WTC11 (cell line): ENCODE results near the gene ZCCHC7. TPM values are rescaled to one million over a fixed set of nuclear protein-coding genes. Genes with fewer than 3 reads are reported as not detected.

Experiments used
- ATAC-seq: fragments of 200-7000 bp; cut with Tn5 transposase; 2 replicates; pipeline ENCODE4 v1.10.0; 2021; ENCODE audit warnings: mild to moderate bottlenecking, moderate library complexity
- CTCF ChIA-PET: fragments of 300-600 bp; sonication (Branson Sonifier 250); formaldehyde crosslinking; loops from one replicate; lab custom pipeline; 2021; ENCODE audit warnings: antibody characterized with exemption; lab: Charles Lee
- POLR2A ChIA-PET: fragments of 350-600 bp; sonication (Branson Sonifier 250); formaldehyde crosslinking; loops from one replicate; lab custom pipeline; 2021; ENCODE audit warnings: antibody characterized with exemption; lab: Charles Lee
- DNase-seq: peaks from one replicate; pipeline ENCODE4 v3.0.0; 2021; ENCODE audit warnings: low spot score
- H3K27ac Mint-ChIP-seq: 2 replicates; pipeline ENCODE4 v1.8.0; 2021; ENCODE audit warnings: mixed read lengths
- H3K27me3 Mint-ChIP-seq: 2 replicates; pipeline ENCODE4 v1.8.0; 2021; ENCODE audit warnings: low read depth, mild to moderate bottlenecking, moderate library complexity, mixed read lengths
- H3K36me3 Mint-ChIP-seq: 2 replicates; pipeline ENCODE4 v1.8.0; 2021; ENCODE audit warnings: mixed read lengths
- H3K4me1 Mint-ChIP-seq: 2 replicates; pipeline ENCODE4 v1.8.0; 2022; ENCODE audit warnings: mixed read lengths
- H3K4me3 Mint-ChIP-seq: 2 replicates; pipeline ENCODE4 v1.8.0; 2021; ENCODE audit warnings: mild to moderate bottlenecking, moderate library complexity, mixed read lengths
- H3K9me3 Mint-ChIP-seq: 2 replicates; pipeline ENCODE4 v1.8.0; 2021; ENCODE audit warnings: mixed read lengths
- ARID4B ChIP-seq: sonication (generic); formaldehyde crosslinking; IDR thresholded peaks from 2 replicates; pipeline ENCODE4 v1.8.0; 2023; ENCODE audit warnings: missing genetic modification reagents, mild to moderate bottlenecking, borderline replicate concordance
- CREB1 ChIP-seq: sonication (generic); formaldehyde crosslinking; IDR thresholded peaks from 2 replicates; pipeline ENCODE4 v1.8.0; 2023; ENCODE audit warnings: mild to moderate bottlenecking, missing genetic modification reagents
- CREM ChIP-seq: sonication (generic); formaldehyde crosslinking; IDR thresholded peaks from 2 replicates; pipeline ENCODE4 v1.8.1; 2022; ENCODE audit warnings: mild to moderate bottlenecking, missing genetic modification reagents, moderate library complexity
- ELF4 ChIP-seq: sonication (generic); formaldehyde crosslinking; IDR thresholded peaks from 2 replicates; pipeline ENCODE4 v1.8.1; 2022; ENCODE audit warnings: low read depth, mild to moderate bottlenecking, moderate library complexity, missing genetic modification reagents
- ERG ChIP-seq: fragments of 250-450 bp; sonication (Bioruptor Pico); IDR thresholded peaks from 2 replicates; pipeline ENCODE4 v1.8.0; 2021; ENCODE audit warnings: mild to moderate bottlenecking
- FOXP1 ChIP-seq: sonication (generic); formaldehyde crosslinking; IDR thresholded peaks from 2 replicates; pipeline ENCODE4 v1.8.0; 2022; ENCODE audit warnings: missing genetic modification reagents, mild to moderate bottlenecking, moderate library complexity, borderline replicate concordance
- GTF2I ChIP-seq: fragments of 250-450 bp; sonication (Bioruptor Pico); conservative IDR thresholded peaks from 2 replicates; pipeline ENCODE4 v1.4.0; 2021; ENCODE audit warnings: mild to moderate bottlenecking
- HMGXB4 ChIP-seq: sonication (generic); formaldehyde crosslinking; IDR thresholded peaks from 2 replicates; pipeline ENCODE4 v1.8.1; 2023; ENCODE audit warnings: mild to moderate bottlenecking, moderate library complexity, missing genetic modification reagents
- IRF2 ChIP-seq: sonication (generic); formaldehyde crosslinking; IDR thresholded peaks from 2 replicates; pipeline ENCODE4 v1.8.0; 2022; ENCODE audit warnings: low read depth, missing genetic modification reagents, borderline replicate concordance
- MYBL2 ChIP-seq: sonication (generic); formaldehyde crosslinking; IDR thresholded peaks from 2 replicates; pipeline ENCODE4 v1.8.1; 2023; ENCODE audit warnings: mild to moderate bottlenecking, moderate library complexity, missing genetic modification reagents
- NFATC4 ChIP-seq: fragments of 250-450 bp; sonication (Bioruptor Pico); IDR thresholded peaks from 2 replicates; pipeline ENCODE4 v1.9.0; 2021; ENCODE audit warnings: mild to moderate bottlenecking
- NR2C2 ChIP-seq: sonication (generic); formaldehyde crosslinking; IDR thresholded peaks from 2 replicates; pipeline ENCODE4 v1.8.0; 2022; ENCODE audit warnings: mild to moderate bottlenecking, missing genetic modification reagents
- PREB ChIP-seq: sonication (generic); formaldehyde crosslinking; IDR thresholded peaks from 2 replicates; pipeline ENCODE4 v1.8.1; 2022; ENCODE audit warnings: mild to moderate bottlenecking, missing genetic modification reagents, moderate library complexity, borderline replicate concordance
- PRRX2 ChIP-seq: fragments of 250-450 bp; sonication (Bioruptor Pico); IDR thresholded peaks from 2 replicates; pipeline ENCODE4 v1.8.0; 2021; ENCODE audit warnings: mild to moderate bottlenecking
- RORB ChIP-seq: fragments of 250-450 bp; sonication (Bioruptor Pico); IDR thresholded peaks from 2 replicates; pipeline ENCODE4 v1.9.0; 2021; ENCODE audit warnings: mild to moderate bottlenecking
- SOX15 ChIP-seq: fragments of 250-450 bp; sonication (Bioruptor Pico); IDR thresholded peaks from 2 replicates; pipeline ENCODE4 v1.9.0; 2021; ENCODE audit warnings: mild to moderate bottlenecking
- ZMAT4 ChIP-seq: fragments of 250-450 bp; sonication (Bioruptor Pico); IDR thresholded peaks from 2 replicates; pipeline ENCODE4 v1.9.0; 2021; ENCODE audit warnings: mild to moderate bottlenecking
- ZNF121 ChIP-seq: sonication (generic); formaldehyde crosslinking; IDR thresholded peaks from 2 replicates; pipeline ENCODE4 v1.8.0; 2023; ENCODE audit warnings: missing genetic modification reagents
- ZNF416 ChIP-seq: fragments of 250-450 bp; sonication (Bioruptor Pico); IDR thresholded peaks from 2 replicates; pipeline ENCODE4 v1.9.0; 2021; ENCODE audit warnings: mild to moderate bottlenecking, inconsistent platforms
- ZNF423 ChIP-seq: fragments of 250-450 bp; sonication (Bioruptor Pico); IDR thresholded peaks from 2 replicates; pipeline ENCODE4 v2.1.2; 2022; ENCODE audit warnings: mild to moderate bottlenecking, moderate library complexity
- ZNF671 ChIP-seq: fragments of 250-450 bp; sonication (Bioruptor Pico); IDR thresholded peaks from 2 replicates; pipeline ENCODE4 v1.8.0; 2021; ENCODE audit warnings: mild to moderate bottlenecking
- total RNA-seq: library from RNA; stranded (reverse); gene quantifications from 3 replicates; pipeline ENCODE4 v1.2.3, GENCODE V29; 2021
- TF ChIP-seq, protein P1 (sequence below): sonication (generic); formaldehyde crosslinking; IDR thresholded peaks from 2 replicates; pipeline ENCODE4 v1.8.1; 2022; ENCODE audit warnings: mild to moderate bottlenecking, moderate library complexity, missing genetic modification reagents
- TF ChIP-seq, protein P2 (sequence below): sonication (generic); formaldehyde crosslinking; conservative IDR thresholded peaks from 2 replicates; pipeline ENCODE4 v1.8.1; 2022; ENCODE audit warnings: mild to moderate bottlenecking, missing genetic modification reagents
- TF ChIP-seq, protein P3 (sequence below): sonication (generic); formaldehyde crosslinking; IDR thresholded peaks from 2 replicates; pipeline ENCODE4 v1.8.0; 2022; ENCODE audit warnings: mild to moderate bottlenecking, missing genetic modification reagents
- TF ChIP-seq, protein P4 (sequence below): fragments of 250-450 bp; sonication (Bioruptor Pico); IDR thresholded peaks from 2 replicates; pipeline ENCODE4 v1.9.0; 2021; ENCODE audit warnings: mild to moderate bottlenecking

The ZCCHC7 gene
- total RNA-seq, 1 experiment from 2014 or later, result 30.1 TPM

GRCh38 chr9:37241340-37241739 lies 121.0 kb downstream of the ZCCHC7 start:
- ChIA-PET CTCF (no interaction called here), POLR2A (no interaction called here)
- H3K4me3 Mint-ChIP-seq, result no peak overlapping the region
- H3K36me3 Mint-ChIP-seq, result peaks cover 2% of the 10 kb centered on the region; the same call in 1 of the 2 replicates
- peaks cover 67% of the 10 kb centered on the region for H3K4me1 Mint-ChIP-seq
- no peak for ATAC-seq
- DNase-seq, result no peak
- H3K9me3 Mint-ChIP-seq, result no peaks in the 10 kb centered on the region
- no peak for TF ChIP-seq ZNF121 (CRISPR knock-in tag)
- no peak for TF ChIP-seq PRRX2 (CRISPR knock-in tag)
- no peak for TF ChIP-seq CREB1 (CRISPR knock-in tag)
- TF ChIP-seq, protein P1, sequence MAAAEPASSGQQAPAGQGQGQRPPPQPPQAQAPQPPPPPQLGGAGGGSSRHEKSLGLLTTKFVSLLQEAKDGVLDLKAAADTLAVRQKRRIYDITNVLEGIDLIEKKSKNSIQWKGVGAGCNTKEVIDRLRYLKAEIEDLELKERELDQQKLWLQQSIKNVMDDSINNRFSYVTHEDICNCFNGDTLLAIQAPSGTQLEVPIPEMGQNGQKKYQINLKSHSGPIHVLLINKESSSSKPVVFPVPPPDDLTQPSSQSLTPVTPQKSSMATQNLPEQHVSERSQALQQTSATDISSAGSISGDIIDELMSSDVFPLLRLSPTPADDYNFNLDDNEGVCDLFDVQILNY, result no peak
- TF ChIP-seq GTF2I (CRISPR knock-in tag), result no peak
- no peak for TF ChIP-seq HMGXB4 (CRISPR knock-in tag)
- TF ChIP-seq NFATC4, result no peak
- TF ChIP-seq CREM (CRISPR knock-in tag), result no peak
- TF ChIP-seq ZNF423 (CRISPR knock-in tag), result no peak
- TF ChIP-seq PREB (CRISPR knock-in tag), result no peak
- no peak for TF ChIP-seq RORB
- TF ChIP-seq MYBL2, result no peak
- no peak for TF ChIP-seq ERG (CRISPR knock-in tag)
- no peak for TF ChIP-seq IRF2
- no peak for TF ChIP-seq ZNF416 (CRISPR knock-in tag)
- TF ChIP-seq, protein P2, sequence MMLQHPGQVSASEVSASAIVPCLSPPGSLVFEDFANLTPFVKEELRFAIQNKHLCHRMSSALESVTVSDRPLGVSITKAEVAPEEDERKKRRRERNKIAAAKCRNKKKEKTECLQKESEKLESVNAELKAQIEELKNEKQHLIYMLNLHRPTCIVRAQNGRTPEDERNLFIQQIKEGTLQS, result no peak
- no peak for TF ChIP-seq ELF4 (CRISPR knock-in tag)
- TF ChIP-seq ZNF671 (CRISPR knock-in tag), result no peak
- TF ChIP-seq, protein P3, sequence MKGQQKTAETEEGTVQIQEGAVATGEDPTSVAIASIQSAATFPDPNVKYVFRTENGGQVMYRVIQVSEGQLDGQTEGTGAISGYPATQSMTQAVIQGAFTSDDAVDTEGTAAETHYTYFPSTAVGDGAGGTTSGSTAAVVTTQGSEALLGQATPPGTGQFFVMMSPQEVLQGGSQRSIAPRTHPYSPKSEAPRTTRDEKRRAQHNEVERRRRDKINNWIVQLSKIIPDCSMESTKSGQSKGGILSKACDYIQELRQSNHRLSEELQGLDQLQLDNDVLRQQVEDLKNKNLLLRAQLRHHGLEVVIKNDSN (CRISPR knock-in tag), result no peak
- no peaks in the 10 kb centered on the region for H3K27me3 Mint-ChIP-seq
- 0 out of 2 replicates have a peak overlapping the region, but pooled peaks have one; percentile 52 for H3K27ac Mint-ChIP-seq

DNA sequence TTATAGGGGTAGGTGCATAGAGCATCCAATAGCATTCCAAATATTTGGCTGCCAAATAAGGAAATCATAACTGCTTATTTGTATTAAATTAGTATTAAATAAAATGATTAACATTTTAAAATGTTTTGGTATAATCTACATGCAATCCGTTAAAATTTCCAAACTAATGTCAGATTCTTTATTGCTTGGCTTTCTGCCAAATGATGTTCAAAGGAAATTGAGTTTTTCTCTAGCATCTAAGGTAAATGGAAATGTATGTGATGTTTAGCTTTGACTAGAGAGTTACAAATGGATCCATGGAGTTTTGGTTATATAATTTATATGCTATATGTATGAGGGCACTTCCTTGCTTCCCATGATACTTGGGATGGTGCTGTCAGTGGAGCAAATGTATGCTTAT lies 121.7 kb downstream of the ZCCHC7 start:
- no peaks in the 10 kb centered on the region for H3K9me3 Mint-ChIP-seq
- H3K4me3 Mint-ChIP-seq, result no peak overlapping the region
- no peaks in the 10 kb centered on the region for H3K36me3 Mint-ChIP-seq
- POLR2A ChIA-PET, result no interaction called here
- ATAC-seq (no peak), DNase-seq (no peak)
- CTCF ChIA-PET, result no interaction called here
- H3K27ac Mint-ChIP-seq, result no peak overlapping the region
- no peaks in the 10 kb centered on the region for H3K27me3 Mint-ChIP-seq
- H3K4me1 Mint-ChIP-seq, result peaks cover 66% of the 10 kb centered on the region
- no peak for TF ChIP-seq NR2C2 (CRISPR knock-in tag)
- TF ChIP-seq, protein P4, sequence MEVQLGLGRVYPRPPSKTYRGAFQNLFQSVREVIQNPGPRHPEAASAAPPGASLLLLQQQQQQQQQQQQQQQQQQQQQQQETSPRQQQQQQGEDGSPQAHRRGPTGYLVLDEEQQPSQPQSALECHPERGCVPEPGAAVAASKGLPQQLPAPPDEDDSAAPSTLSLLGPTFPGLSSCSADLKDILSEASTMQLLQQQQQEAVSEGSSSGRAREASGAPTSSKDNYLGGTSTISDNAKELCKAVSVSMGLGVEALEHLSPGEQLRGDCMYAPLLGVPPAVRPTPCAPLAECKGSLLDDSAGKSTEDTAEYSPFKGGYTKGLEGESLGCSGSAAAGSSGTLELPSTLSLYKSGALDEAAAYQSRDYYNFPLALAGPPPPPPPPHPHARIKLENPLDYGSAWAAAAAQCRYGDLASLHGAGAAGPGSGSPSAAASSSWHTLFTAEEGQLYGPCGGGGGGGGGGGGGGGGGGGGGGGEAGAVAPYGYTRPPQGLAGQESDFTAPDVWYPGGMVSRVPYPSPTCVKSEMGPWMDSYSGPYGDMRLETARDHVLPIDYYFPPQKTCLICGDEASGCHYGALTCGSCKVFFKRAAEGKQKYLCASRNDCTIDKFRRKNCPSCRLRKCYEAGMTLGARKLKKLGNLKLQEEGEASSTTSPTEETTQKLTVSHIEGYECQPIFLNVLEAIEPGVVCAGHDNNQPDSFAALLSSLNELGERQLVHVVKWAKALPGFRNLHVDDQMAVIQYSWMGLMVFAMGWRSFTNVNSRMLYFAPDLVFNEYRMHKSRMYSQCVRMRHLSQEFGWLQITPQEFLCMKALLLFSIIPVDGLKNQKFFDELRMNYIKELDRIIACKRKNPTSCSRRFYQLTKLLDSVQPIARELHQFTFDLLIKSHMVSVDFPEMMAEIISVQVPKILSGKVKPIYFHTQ (CRISPR knock-in tag), result no peak
- no peak for TF ChIP-seq SOX15 (CRISPR knock-in tag)
- TF ChIP-seq FOXP1 (CRISPR knock-in tag), result no peak
- TF ChIP-seq ARID4B (CRISPR knock-in tag), result no peak
- TF ChIP-seq ZMAT4 (CRISPR knock-in tag), result no peak
